ENCODE data around the gene GLYATL2.

DNA sequence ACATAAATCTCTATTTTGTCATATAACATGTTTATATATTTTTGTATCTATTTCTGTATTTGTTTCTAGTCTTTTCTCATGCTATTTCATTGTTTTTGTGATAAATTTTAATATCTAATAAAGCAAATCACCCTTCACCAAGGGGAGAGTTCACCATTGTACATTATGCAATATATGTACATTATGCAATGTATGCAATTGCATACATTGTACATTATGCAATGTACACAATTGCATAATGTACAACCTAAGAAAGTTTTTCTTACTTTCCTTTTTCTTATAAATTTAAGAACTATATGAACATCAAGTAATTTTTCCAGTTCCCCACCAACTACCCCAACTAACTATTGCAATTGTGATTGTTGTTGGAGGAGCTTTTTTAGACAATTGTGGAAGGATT is 44.1 kb upstream of the GLYATL2 start:
- TF ChIP-seq, protein P1, sequence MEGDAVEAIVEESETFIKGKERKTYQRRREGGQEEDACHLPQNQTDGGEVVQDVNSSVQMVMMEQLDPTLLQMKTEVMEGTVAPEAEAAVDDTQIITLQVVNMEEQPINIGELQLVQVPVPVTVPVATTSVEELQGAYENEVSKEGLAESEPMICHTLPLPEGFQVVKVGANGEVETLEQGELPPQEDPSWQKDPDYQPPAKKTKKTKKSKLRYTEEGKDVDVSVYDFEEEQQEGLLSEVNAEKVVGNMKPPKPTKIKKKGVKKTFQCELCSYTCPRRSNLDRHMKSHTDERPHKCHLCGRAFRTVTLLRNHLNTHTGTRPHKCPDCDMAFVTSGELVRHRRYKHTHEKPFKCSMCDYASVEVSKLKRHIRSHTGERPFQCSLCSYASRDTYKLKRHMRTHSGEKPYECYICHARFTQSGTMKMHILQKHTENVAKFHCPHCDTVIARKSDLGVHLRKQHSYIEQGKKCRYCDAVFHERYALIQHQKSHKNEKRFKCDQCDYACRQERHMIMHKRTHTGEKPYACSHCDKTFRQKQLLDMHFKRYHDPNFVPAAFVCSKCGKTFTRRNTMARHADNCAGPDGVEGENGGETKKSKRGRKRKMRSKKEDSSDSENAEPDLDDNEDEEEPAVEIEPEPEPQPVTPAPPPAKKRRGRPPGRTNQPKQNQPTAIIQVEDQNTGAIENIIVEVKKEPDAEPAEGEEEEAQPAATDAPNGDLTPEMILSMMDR (IDR thresholded peaks at IDR 0.05) = no peak
- no peak for TF ChIP-seq POLR2A (IDR thresholded peaks at IDR 0.05)
